Measurements from ENCODE around the gene ZNF296.

GRCh38 chr19:45041125-45041524 lies 35.2 kb downstream of the ZNF296 start:
- TF ChIP-seq, protein P1, sequence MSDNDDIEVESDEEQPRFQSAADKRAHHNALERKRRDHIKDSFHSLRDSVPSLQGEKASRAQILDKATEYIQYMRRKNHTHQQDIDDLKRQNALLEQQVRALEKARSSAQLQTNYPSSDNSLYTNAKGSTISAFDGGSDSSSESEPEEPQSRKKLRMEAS (CRISPR knock-in tag; IDR thresholded peaks at IDR 0.05), result no peak
- TF ChIP-seq, protein P2, sequence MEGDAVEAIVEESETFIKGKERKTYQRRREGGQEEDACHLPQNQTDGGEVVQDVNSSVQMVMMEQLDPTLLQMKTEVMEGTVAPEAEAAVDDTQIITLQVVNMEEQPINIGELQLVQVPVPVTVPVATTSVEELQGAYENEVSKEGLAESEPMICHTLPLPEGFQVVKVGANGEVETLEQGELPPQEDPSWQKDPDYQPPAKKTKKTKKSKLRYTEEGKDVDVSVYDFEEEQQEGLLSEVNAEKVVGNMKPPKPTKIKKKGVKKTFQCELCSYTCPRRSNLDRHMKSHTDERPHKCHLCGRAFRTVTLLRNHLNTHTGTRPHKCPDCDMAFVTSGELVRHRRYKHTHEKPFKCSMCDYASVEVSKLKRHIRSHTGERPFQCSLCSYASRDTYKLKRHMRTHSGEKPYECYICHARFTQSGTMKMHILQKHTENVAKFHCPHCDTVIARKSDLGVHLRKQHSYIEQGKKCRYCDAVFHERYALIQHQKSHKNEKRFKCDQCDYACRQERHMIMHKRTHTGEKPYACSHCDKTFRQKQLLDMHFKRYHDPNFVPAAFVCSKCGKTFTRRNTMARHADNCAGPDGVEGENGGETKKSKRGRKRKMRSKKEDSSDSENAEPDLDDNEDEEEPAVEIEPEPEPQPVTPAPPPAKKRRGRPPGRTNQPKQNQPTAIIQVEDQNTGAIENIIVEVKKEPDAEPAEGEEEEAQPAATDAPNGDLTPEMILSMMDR (IDR thresholded peaks at IDR 0.05), result no peak
- no peak for TF ChIP-seq GABPB1 (CRISPR knock-in tag; IDR thresholded peaks at IDR 0.05)
- no peak for TF ChIP-seq ESRRA (CRISPR knock-in tag; IDR thresholded peaks at IDR 0.05; ENCODE audit: borderline replicate concordance)
